ENCODE measurements around the gene YLPM1. TPM values are rescaled to one million over a fixed set of nuclear protein-coding genes. Genes with fewer than 3 reads are reported as not detected.

The YLPM1 gene
- total RNA-seq, 2 donors from 2014 or later, result 30.0 to 47.7 TPM

DNA sequence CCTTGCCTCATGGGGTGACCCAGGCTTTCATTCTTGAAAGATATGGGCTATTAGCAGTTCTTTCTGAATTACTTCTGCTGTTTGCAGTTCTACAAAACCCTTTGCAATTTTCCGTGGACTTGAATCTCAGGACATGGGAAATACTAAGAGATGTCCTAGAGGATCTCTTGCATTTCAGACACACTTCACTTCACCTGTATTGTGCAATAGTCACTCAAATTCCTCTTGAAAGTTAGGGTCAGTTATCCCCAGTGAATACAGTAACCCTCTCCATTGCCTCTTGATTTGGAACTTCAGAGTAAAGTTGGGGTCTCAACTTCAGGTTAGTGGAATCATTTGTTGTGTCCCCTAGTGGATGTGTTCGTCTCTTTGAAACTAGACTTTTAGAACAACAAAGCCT is 31.8 kb downstream of the YLPM1 start:
- no peaks in the 10 kb centered on the region for H3K9me3 ChIP-seq
- H3K27ac ChIP-seq, result no peak overlapping the region
- TF ChIP-seq POLR2A (IDR thresholded peaks at IDR 0.05), result no peak
- TF ChIP-seq, protein P1, sequence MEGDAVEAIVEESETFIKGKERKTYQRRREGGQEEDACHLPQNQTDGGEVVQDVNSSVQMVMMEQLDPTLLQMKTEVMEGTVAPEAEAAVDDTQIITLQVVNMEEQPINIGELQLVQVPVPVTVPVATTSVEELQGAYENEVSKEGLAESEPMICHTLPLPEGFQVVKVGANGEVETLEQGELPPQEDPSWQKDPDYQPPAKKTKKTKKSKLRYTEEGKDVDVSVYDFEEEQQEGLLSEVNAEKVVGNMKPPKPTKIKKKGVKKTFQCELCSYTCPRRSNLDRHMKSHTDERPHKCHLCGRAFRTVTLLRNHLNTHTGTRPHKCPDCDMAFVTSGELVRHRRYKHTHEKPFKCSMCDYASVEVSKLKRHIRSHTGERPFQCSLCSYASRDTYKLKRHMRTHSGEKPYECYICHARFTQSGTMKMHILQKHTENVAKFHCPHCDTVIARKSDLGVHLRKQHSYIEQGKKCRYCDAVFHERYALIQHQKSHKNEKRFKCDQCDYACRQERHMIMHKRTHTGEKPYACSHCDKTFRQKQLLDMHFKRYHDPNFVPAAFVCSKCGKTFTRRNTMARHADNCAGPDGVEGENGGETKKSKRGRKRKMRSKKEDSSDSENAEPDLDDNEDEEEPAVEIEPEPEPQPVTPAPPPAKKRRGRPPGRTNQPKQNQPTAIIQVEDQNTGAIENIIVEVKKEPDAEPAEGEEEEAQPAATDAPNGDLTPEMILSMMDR (IDR thresholded peaks at IDR 0.05), result no peak
- WGBS, 2 donors, result 88 to 94% methylated on average over 2 of the region's 2 CpGs
- ATAC-seq (no peak), DNase-seq (no peak)
- intact Hi-C loops (cut with DNase I), result no loop called here
- H3K36me3 ChIP-seq (replicated peaks in 1 of 2; ENCODE audit: insufficient read depth in 1 of 2, low read depth in 2 of 2), result peaks cover 0 to 6% of the 10 kb centered on the region in 2 donors
- no peaks in the 10 kb centered on the region for H3K27me3 ChIP-seq
- H3K4me1 ChIP-seq, result peaks cover 10% of the 10 kb centered on the region
- no peak overlapping the region for H3K4me3 ChIP-seq

- DNase-seq (no peak), ATAC-seq (no peak)
- Histone ChIP-seq H3K9me3 (no peaks in the 10 kb centered on the region), H3K27me3 (no peaks in the 10 kb centered on the region), H3K36me3 (replicated peaks in 1 of 2; ENCODE audit: insufficient read depth in 1 of 2, low read depth in 2 of 2) (peaks cover 0 to 10% of the 10 kb centered on the region in 2 donors), H3K4me3 (no peak overlapping the region), H3K27ac (no peak overlapping the region), H3K4me1 (no peaks in the 10 kb centered on the region)
- intact Hi-C loops (cut with DNase I), result no loop called here
- TF ChIP-seq, protein P1 (IDR thresholded peaks at IDR 0.05), result no peak
- TF ChIP-seq POLR2A (IDR thresholded peaks at IDR 0.05), result no peak
These were observed 36.6 kb downstream of the YLPM1 start for GRCh38 chr14:74799765-74800164.

GRCh38 chr14:74800780-74801179 is 37.7 kb downstream of the YLPM1 start:
- no peak for ATAC-seq
- H3K4me3 ChIP-seq, result no peak overlapping the region
- peaks cover 0 to 10% of the 10 kb centered on the region in 2 donors for H3K36me3 ChIP-seq (replicated peaks in 1 of 2; ENCODE audit: insufficient read depth in 1 of 2, low read depth in 2 of 2)
- no peaks in the 10 kb centered on the region for H3K27me3 ChIP-seq
- TF ChIP-seq, protein P1 (IDR thresholded peaks at IDR 0.05), result no peak
- no peak for TF ChIP-seq POLR2A (IDR thresholded peaks at IDR 0.05)
- DNase-seq, result no peak
- intact Hi-C loops (cut with DNase I), result no loop called here
- H3K27ac ChIP-seq, result no peak overlapping the region
- H3K9me3 ChIP-seq, result no peaks in the 10 kb centered on the region
- H3K4me1 ChIP-seq, result no peaks in the 10 kb centered on the region
- 45 to 56% methylated on average over 3 of the region's 3 CpGs for WGBS, 2 donors

GRCh38 chr14:74801396-74801795 is 38.3 kb downstream of the YLPM1 start:
- TF ChIP-seq, protein P1 (IDR thresholded peaks at IDR 0.05), result no peak
- no peak for TF ChIP-seq POLR2A (IDR thresholded peaks at IDR 0.05)
- WGBS, 2 donors, result 51 to 60% methylated on average over 3 of the region's 3 CpGs
- H3K4me1 ChIP-seq, result no peaks in the 10 kb centered on the region
- ATAC-seq (no peak), DNase-seq (no peak)
- no peaks in the 10 kb centered on the region for H3K9me3 ChIP-seq
- no peaks in the 10 kb centered on the region for H3K27me3 ChIP-seq
- H3K4me3 ChIP-seq, result no peak overlapping the region
- no peak overlapping the region for H3K27ac ChIP-seq
- H3K36me3 ChIP-seq (replicated peaks in 1 of 2; ENCODE audit: insufficient read depth in 1 of 2, low read depth in 2 of 2), result peaks cover 0 to 10% of the 10 kb centered on the region in 2 donors
- intact Hi-C loops (cut with DNase I), result no loop called here

DNA sequence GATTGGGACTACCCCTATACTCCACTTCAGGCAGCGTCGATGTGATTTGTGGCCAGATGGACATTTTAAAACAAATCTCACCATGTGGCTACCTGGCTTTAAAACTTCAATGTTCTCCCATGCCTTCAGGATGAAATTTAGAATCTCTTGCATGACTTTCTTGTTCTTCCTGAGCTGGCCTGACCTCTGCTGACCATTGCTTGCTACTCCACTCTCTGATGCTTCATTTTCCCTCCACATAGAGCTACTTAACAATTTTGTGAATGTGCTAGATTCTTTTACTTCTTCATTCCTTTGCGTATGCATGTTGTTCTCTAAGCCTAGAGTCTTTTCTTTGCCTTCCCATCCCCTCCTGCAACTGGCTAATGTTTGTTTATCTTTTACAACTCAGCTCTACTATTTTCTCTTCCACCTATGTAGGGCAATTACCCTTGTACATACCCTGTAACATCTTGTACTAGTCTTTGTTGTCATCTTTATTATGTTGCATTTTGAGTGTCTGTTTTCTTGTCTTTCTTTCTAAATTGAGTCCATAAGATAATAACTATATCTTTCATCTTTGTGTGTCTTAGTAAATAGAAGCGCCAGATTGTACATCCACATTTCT is 41.2 kb downstream of the YLPM1 start:
- intact Hi-C loops (cut with DNase I), result no loop called here
- Histone ChIP-seq H3K27ac (no peak overlapping the region), H3K4me3 (no peak overlapping the region), H3K27me3 (no peaks in the 10 kb centered on the region), H3K4me1 (no peaks in the 10 kb centered on the region), H3K36me3 (replicated peaks in 1 of 2; ENCODE audit: insufficient read depth in 1 of 2, low read depth in 2 of 2) (peaks cover under 1 to 6% of the 10 kb centered on the region in 2 donors), H3K9me3 (no peaks in the 10 kb centered on the region)
- no peak for TF ChIP-seq POLR2A (IDR thresholded peaks at IDR 0.05)
- TF ChIP-seq, protein P1 (IDR thresholded peaks at IDR 0.05), result peak in 5 of 7 experiments; percentile 22 to 54 (median 43)
- ATAC-seq, result peak; percentile 38
- 81 to 92% methylated on average over 4 of the region's 4 CpGs for WGBS, 2 donors
- DNase-seq, result peak in 1 of 4 donors; percentile 29

Data from body of pancreas (tissue), 4 donors.